GM10266 (cell line): ENCODE data around the gene ANKRD61.
"Not testable (repeated sequence)": the region's sequence is repeated elsewhere in the genome, so short reads cannot be mapped to it uniquely, and the experiment has no call there.

Experiments
- DNase-seq: peaks from one replicate; pipeline ENCODE4 v3.0.0; 2012; ENCODE audit errors: extremely low spot score
- CTCF ChIP-seq: IDR thresholded peaks from 2 replicates; pipeline ENCODE4 v1.5.1; 2012; ENCODE audit warnings: mild to moderate bottlenecking, low read depth; ENCODE audit not compliant: control insufficient read depth, insufficient read depth; ENCODE audit errors: missing control alignments

ANKRD61 gene

GRCh38 chr7:6074612-6075380 lies 43.6 kb downstream of the ANKRD61 start:
- DNase-seq: no peak
- no peak for TF ChIP-seq CTCF

- TF ChIP-seq CTCF: no peak
- DNase-seq: no peak
These were observed 47.4 kb downstream of the ANKRD61 start for GRCh38 chr7:6078548-6078947.

- DNase-seq: not testable (repeated sequence)
These were observed 51.9 kb downstream of the ANKRD61 start for GRCh38 chr7:6083047-6083446.
